ENCODE results near the gene UST.
"Not testable (repeated sequence)": the region's sequence is repeated elsewhere in the genome, so short reads cannot be mapped to it uniquely, and the experiment has no call there.

The UST gene

DNA sequence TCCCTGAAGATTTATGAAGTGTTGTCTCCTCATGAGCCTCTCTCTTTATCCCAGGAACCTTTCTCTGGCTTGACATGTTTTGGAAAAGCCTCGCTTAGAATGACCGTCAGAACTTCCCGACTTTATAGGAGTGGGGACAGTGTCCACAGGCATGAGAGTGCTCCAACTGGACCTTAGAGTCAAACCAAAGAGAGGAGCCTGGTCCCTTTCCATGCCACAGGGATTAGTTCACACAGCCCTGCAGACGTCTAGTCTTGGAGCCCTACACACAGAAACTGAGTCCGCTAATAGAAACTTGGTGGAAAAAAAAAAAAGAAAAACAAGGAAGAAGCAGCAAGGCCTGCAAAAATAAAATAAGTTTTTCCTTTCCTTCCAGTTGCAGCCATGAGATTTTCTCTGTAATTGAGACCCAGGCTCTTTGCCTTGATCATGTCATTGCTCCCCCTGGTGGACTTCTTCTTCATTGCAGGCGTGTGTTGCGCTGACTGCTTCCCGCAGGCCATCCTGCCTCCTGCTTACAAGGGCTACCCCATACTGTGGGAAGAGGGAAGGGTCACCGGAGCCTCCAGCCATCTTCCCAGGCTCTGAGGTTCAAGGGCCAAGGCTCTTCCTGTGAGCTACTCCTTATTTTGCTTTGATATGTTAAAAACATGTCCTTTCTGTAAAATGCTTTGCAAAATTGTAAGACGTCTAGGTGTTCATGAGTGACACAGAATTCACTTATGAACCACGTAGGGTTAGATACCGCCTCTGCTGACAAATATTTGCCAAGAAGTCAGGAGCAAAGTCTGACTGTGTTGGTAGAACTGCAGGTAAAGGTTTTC, 201.0 kb downstream of the UST start:
- peak; percentile 73 for DNase-seq (ENCODE audit: low spot score)

DNA sequence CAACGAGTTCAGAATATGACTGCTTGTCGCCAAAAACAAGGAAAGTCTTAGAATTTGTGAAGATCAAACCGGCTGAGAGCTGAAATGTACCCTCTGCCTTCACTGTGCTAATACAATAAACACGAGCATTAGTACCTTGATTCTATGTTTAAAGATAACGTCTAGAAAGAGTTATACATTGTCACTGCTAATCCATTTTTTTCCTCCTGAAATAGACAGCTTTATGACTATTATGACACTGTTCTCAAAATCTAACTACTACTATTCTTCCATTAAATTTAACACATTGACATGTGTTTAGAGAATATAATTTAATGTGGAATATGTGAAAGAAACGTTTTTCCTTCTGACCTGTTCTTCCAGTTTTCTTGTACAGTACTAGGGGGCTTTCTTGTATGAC, 204.8 kb downstream of the UST start:
- no peak for DNase-seq (ENCODE audit: low spot score)

- DNase-seq (ENCODE audit: low spot score) = no peak
These were observed 205.6 kb downstream of the UST start for GRCh38 chr6:148952147-148953035.

DNA sequence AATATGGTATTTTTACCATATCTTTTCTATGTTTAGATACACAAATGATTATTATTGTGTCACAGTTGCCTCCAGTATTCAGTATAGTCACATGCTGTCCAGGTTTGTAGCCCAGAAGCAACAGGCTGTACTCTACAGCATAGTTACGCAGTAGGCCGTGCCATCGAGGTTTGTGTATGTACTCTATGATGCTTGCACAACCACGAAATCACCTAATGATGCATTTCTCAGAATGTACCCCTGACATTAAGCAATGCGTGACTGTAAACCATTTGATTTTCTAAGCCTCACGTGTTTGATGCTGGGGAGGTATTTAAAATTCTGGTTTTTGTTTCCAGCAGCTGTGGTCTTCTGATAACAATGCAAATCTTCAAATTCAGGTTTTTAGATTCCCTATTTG, 207.6 kb downstream of the UST start:
- DNase-seq (ENCODE audit: low spot score) = no peak

DNA sequence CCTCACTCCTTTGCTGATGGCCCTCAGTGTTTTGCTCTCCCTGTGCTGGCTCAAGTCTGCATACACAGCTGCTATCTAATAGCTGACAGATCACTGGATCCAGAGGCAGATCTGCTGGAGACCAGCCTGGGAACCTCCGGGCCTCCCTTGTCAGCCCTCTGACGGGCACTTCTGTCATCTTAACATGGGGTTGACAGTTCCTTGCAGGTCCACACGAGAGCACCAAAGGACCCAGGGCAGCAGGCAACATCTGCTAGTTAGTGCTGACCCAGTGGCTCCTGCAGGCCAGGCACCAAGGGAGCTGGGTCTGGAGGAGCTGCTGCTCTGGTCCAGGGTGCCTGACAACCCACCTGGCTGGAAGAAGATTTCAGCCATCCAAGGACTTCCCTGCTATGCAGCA, 208.1 kb downstream of the UST start:
- DNase-seq (ENCODE audit: low spot score) = no peak

GRCh38 chr6:148955441-148955840, 208.6 kb downstream of the UST start:
- DNase-seq (ENCODE audit: low spot score) = no peak

DNA sequence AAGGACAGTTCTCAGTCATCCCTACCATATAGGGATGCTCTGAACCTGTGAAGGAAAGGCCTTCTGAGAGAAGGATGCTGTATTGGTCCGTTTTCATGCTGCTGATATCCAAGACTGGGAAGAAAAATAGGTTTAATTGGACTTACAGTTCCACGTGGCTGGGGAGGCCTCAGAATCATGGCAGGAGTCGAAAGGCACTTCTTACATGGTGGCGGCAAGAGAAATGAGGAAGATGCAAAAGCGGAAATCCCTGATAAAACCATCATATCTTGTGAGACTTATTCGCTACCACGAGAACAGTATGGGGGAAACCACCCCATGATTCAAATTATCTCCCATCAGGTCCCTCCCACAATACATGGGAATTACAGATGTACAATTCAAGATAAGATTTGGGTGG, 209.3 kb downstream of the UST start:
- DNase-seq (ENCODE audit: low spot score) = not testable (repeated sequence)

GRCh38 chr6:148957752-148958151, 210.9 kb downstream of the UST start:
- no peak for DNase-seq (ENCODE audit: low spot score)

GRCh38 chr6:148959008-148959407, 212.2 kb downstream of the UST start:
- DNase-seq (ENCODE audit: low spot score) = no peak

- DNase-seq (ENCODE audit: low spot score) = no peak
These were observed 212.7 kb downstream of the UST start for GRCh38 chr6:148959501-148959900.

DNA sequence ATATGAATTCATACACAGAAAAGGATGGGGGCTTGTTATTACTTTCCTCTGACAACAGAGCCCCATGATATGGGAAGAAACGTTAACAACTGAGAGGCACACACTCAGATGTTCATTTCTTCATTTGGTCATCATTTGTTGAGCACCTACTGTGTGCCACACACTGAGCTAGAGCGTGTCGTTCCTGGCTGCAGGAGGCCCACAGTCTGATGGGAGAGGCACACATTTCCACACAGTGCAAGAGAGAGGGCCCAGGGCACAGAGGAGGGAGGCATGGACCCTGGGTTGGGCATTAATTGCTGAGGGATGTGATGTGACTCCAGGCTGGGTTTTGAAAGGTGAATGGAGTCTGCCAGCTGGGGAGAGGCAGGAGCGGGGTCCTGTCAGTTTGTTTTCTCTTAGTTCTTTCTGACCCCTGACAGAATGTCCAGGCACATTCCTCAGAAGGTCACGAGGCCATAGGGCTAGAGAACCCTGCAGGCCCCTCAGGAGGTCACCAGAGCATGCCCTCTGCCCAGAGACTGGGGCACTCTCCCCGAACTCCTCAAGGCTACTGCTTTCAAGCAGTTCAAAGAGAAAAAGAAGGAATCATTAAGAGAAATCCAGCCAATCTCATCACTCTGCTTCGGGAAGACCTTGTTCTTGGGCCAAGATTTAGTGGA, 216.2 kb downstream of the UST start:
- no peak for DNase-seq (ENCODE audit: low spot score)

DNA sequence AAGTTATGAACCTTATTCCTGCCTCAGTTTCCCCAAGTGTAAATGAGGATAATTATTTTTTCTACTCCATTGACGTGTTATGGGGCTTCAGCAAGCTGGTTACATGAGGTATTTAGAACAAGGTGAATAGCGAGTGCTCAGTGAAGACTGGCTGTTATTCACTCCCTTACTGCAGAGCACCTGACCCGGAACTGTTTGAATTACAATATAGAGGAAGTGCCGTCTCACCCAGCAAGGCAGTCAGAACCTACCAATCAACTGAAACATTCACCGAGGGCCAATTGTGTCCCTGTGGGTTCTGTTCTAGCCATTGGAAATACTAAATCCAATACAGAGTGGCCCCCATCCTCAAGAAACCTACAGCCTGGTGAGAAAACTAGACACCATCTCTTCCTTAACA, 216.9 kb downstream of the UST start:
- DNase-seq (ENCODE audit: low spot score) = no peak

- DNase-seq (ENCODE audit: low spot score) = no peak
These were observed 217.6 kb downstream of the UST start for GRCh38 chr6:148964467-148964866.

- DNase-seq (ENCODE audit: low spot score) = no peak
These were observed 218.5 kb downstream of the UST start for GRCh38 chr6:148965287-148965686.

DNA sequence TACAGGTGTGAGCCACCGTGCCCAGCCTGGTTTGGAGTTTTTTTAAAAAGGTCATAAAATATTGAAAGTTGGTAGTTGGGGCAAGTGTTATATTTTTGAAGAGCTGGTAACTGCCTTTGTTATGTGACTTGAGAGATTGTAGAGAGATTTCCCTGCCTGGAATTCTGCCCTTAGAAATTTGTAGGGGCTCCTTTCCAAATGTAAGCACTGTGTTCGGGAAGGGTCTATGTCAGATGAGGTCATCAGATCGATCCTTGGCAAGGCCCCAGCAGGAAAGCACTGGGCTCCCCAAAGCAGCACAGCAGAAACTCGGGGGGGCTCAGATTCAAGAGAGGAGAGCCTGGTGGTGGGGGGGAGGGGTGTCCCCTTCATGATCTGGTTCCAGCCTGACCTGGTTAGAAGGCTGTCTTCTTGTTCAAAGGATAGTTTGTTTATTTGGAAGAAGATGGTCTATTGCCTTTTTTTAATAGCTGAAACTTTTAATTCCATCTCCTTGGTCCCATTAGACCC, 220.2 kb downstream of the UST start:
- DNase-seq (ENCODE audit: low spot score) = no peak

DNA sequence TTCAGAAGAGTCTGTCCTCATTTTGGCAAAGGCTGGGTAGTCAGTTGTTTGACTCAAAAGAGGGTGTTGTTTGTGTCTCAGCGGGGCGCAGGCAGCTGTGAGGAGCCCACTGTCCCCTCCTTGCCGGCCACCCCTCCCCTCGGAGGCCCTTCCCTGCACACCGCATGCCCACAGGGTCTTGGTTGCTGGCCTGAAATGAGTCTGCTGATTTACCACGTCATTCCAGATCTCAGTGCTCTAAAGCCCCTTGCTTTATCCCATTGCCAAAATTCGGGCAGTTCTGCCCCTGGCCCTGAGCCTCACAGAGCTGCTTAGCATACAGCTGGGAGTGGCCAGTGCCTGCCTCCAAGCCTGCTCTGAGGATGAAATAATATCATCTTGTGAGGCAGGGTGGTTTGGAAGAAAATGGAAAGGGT, 220.7 kb downstream of the UST start:
- DNase-seq (ENCODE audit: low spot score) = no peak

- DNase-seq (ENCODE audit: low spot score) = no peak
These were observed 222.2 kb downstream of the UST start for GRCh38 chr6:148968771-148969602.

DNA sequence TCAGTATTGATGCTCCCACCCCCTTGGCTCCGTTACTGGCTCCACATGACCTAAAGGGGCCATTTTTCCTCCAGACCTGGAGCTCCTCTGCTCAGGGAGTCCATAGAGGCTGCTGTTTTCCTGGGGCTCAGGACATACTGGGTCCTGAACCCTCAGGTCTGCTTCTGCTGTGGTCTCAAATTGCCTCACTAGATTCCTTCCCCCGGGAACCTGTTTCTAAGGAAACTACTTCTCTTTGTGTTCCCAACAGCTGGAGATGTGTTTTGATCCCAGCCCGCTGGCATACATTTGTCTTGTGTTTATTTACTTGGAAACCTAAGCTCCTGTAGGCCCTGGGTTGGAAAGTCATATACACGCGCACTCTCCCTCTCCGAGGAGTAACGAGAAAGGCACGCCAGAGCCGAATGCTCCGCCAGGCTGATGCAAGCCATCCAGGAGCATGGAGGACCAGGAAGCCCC, 222.8 kb downstream of the UST start:
- DNase-seq (ENCODE audit: low spot score) = no peak

DNA sequence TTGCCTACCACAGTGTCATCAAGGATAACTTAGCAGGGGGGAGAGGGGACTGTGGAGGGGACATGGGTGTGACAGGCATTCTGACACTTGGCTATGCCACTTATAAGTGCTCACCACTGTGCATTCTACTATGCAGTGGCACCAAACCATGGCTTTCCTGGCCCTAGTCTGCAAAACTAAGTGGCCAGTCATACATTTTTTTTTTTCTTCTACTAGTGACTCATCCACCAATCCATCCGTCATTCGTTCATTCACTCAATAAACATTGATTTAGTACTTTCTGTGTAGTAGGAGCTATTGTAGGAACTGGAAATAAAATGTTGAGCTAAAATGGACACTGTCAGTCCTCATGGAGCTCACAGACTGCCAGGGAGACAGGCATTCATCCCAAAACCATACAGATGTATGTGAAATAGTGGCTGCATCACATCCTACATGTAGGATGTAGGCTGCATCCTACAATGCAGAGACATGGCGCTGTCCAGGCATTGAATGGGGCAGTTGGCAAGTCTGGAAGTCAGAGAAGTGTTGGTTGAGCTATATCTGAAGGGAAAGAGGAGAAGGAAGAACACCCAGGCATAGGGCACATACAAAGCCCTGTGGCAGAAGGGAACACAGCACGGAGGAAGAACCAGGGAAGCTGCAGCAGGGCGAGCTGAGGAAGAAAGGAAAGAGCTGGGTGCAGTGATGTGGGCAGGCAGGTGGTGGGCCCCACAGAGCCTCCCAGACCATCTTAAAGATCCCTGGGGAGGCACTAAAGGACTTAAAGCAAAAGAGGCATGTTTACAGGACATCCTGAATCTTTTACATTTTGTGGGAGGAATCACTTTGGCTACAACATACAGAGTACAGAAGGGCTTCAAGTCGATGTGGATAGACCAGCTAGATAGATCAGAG, 224.4 kb downstream of the UST start:
- DNase-seq (ENCODE audit: low spot score) = no peak

DNA sequence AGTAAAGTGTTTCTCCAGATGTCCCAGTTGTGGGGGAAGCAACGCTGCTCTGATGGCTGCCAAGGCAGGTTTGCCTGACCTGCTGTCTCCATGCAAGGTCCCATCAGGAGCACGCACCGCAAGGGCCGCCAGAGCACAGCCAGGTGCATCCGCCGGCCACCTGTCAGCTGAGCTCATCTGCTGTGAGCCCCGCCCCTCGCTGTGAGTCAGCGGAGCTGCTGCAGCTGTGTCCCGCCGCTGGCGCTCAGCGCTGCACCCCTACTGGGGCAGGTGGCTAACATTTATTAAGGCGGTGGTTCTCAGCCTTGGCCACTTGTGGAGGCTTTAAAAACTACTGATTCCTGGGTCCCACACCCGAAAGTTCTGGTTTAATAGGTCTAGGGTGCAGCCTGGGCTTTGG, 225.7 kb downstream of the UST start:
- DNase-seq (ENCODE audit: low spot score) = no peak
